Panc1 (cell line): ENCODE results near the gene ABHD2.

Experiments used
- CTCF ChIP-seq: fragments of 450-650 bp; IDR thresholded peaks from 2 replicates; pipeline ENCODE4 v1.5.1; 2017; ENCODE audit warnings: mild to moderate bottlenecking
- POLR2AphosphoS5 ChIP-seq: IDR thresholded peaks from 2 replicates; pipeline ENCODE4 v1.6.1; 2012; ENCODE audit warnings: mild to moderate bottlenecking, low read depth, low read length, moderate library complexity
- REST ChIP-seq, 2 experiments: IDR thresholded peaks; 2 replicates each; pipeline ENCODE4 v1.6.1; 2011 to 2012; ENCODE audit warnings: low read depth in 2 of 2, control low read depth in 1 of 2, low read length in 1 of 2, mild to moderate bottlenecking in 1 of 2, moderate library complexity in 1 of 2; ENCODE audit not compliant: insufficient read depth in 1 of 2
- TCF7L2 ChIP-seq: IDR thresholded peaks from 2 replicates; pipeline ENCODE4 v1.6.1; 2011; ENCODE audit warnings: mild to moderate bottlenecking, low read depth, low read length, inconsistent platforms

GRCh38 chr15:89161666-89162065 lies 73.4 kb downstream of the ABHD2 start:
- no peak for TF ChIP-seq TCF7L2
- TF ChIP-seq CTCF = no peak
- TF ChIP-seq REST (IDR thresholded peaks at IDR 0.05; ENCODE audit: insufficient read depth in 1 of 2, low read depth in 2 of 2, low read length in 1 of 2) = no peak
- no peak for TF ChIP-seq POLR2AphosphoS5
